Esophagus muscularis mucosa (tissue), 3 donors: ENCODE data around the gene IGFBP1.
"Not testable (repeated sequence)": the region's sequence is repeated elsewhere in the genome, so short reads cannot be mapped to it uniquely, and the experiment has no call there.

Experiments
- POLR2AphosphoS5 ChIP-seq, 2 donors: sonication (generic); formaldehyde crosslinking; IDR thresholded peaks; one replicate each; pipeline ENCODE4 v1.6.1; 2017; ENCODE audit warnings: antibody characterized with exemption in 2 of 2
- TF ChIP-seq, protein P1 (sequence below), 3 experiments: fragments of 200-600 bp in 2 of 3; fragments of 450-650 bp in 1 of 3; sonication (generic) in 2 of 3; IDR thresholded peaks; one replicate each; pipeline ENCODE4 v1.5.1; 2017 to 2019; ENCODE audit warnings: antibody characterized with exemption in 3 of 3, mild to moderate bottlenecking in 2 of 3, moderate library complexity in 1 of 3

DNA sequence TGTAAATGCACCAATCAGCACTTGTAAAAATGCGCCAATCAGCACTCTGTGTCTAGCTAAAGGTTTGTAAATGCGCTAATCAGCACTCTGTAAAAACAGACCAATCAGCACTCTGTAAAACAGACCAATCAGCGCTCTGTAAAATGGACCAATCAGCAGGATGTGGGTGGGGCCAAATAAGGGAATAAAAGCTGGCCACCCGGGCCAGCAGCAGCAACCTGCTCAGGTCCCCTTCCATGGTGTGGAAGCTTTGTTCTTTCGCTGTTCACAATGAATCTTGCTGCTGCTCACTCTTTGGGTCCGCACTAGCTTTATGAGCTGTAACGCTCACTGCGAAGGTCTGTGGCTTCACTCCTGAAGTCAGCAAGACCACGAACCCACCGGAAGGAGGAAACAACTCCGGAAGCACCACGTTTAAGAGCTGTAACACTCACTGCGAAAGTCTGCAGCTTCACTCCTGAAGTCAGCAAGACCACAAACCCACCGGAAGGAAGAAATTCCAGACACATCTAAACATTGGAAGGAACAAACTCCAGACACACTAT, 52.0 kb downstream of the IGFBP1 start:
- not testable (repeated sequence) for TF ChIP-seq POLR2AphosphoS5 (IDR thresholded peaks at IDR 0.05)
- TF ChIP-seq, protein P1, sequence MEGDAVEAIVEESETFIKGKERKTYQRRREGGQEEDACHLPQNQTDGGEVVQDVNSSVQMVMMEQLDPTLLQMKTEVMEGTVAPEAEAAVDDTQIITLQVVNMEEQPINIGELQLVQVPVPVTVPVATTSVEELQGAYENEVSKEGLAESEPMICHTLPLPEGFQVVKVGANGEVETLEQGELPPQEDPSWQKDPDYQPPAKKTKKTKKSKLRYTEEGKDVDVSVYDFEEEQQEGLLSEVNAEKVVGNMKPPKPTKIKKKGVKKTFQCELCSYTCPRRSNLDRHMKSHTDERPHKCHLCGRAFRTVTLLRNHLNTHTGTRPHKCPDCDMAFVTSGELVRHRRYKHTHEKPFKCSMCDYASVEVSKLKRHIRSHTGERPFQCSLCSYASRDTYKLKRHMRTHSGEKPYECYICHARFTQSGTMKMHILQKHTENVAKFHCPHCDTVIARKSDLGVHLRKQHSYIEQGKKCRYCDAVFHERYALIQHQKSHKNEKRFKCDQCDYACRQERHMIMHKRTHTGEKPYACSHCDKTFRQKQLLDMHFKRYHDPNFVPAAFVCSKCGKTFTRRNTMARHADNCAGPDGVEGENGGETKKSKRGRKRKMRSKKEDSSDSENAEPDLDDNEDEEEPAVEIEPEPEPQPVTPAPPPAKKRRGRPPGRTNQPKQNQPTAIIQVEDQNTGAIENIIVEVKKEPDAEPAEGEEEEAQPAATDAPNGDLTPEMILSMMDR (IDR thresholded peaks at IDR 0.05), result not testable (repeated sequence)
